COLO668 (cell line): ENCODE data around the gene TBX3.

Experiments
- DNase-seq: peaks from one replicate; lab custom pipeline; 2025; ENCODE audit not compliant: unreplicated experiment; lab: John Stamatoyannopoulos, UW

The TBX3 gene

GRCh38 chr12:114696443-114697242, 12.7 kb upstream of the TBX3 start:
- no peak for DNase-seq

GRCh38 chr12:114695305-114695592, 11.3 kb upstream of the TBX3 start:
- DNase-seq, result no peak

GRCh38 chr12:114694436-114695304, 10.7 kb upstream of the TBX3 start:
- DNase-seq, result no peak

GRCh38 chr12:114693532-114693931, 9.6 kb upstream of the TBX3 start:
- DNase-seq, result no peak

GRCh38 chr12:114693059-114693531, 9.1 kb upstream of the TBX3 start:
- no peak for DNase-seq

GRCh38 chr12:114692186-114693058, 8.4 kb upstream of the TBX3 start:
- DNase-seq, result no peak

GRCh38 chr12:114691763-114692185, 7.8 kb upstream of the TBX3 start:
- DNase-seq, result no peak

GRCh38 chr12:114691196-114691595, 7.2 kb upstream of the TBX3 start:
- DNase-seq, result no peak

- no peak for DNase-seq
Observed at GRCh38 chr12:114690267-114691135, 6.5 kb upstream of the TBX3 start.

GRCh38 chr12:114689075-114689994, 5.4 kb upstream of the TBX3 start:
- DNase-seq, result no peak

- no peak for DNase-seq
Observed at GRCh38 chr12:114688256-114688845, 4.4 kb upstream of the TBX3 start.

GRCh38 chr12:114687802-114688201, 3.8 kb upstream of the TBX3 start:
- DNase-seq, result no peak

- no peak for DNase-seq
Observed at GRCh38 chr12:114686773-114687500, 3.0 kb upstream of the TBX3 start.

GRCh38 chr12:114686426-114686772, 2.4 kb upstream of the TBX3 start:
- no peak for DNase-seq

GRCh38 chr12:114685869-114686268, 1.9 kb upstream of the TBX3 start:
- no peak for DNase-seq

- DNase-seq, result no peak
Observed at GRCh38 chr12:114685320-114685781, 1.4 kb upstream of the TBX3 start.

GRCh38 chr12:114684870-114685273, 897 bp upstream of the TBX3 start:
- DNase-seq, result no peak

GRCh38 chr12:114683709-114684097, 272 bp downstream of the TBX3 start:
- DNase-seq, result no peak
